T follicular helper cell (primary cell): ENCODE data around the gene RTN4RL2.
A peak's percentile ranks its signal among the peaks of the same experiment; 100 is the strongest.
"Not testable (repeated sequence)": the region's sequence is repeated elsewhere in the genome, so short reads cannot be mapped to it uniquely, and the experiment has no call there.

Experiments used
- DNase-seq: peaks from one replicate; pipeline ENCODE4 v3.0.0-alpha.2; 2020; ENCODE audit warnings: low read depth

RTN4RL2 gene

GRCh38 chr11:57432714-57433163, 27.6 kb upstream of the RTN4RL2 start:
- DNase-seq, result no peak

- DNase-seq, result no peak
Measured at GRCh38 chr11:57434640-57435546, 25.4 kb upstream of the RTN4RL2 start.

GRCh38 chr11:57436031-57436430, 24.3 kb upstream of the RTN4RL2 start:
- DNase-seq, result no peak

- DNase-seq, result no peak
Measured at GRCh38 chr11:57438345-57439285, 21.7 kb upstream of the RTN4RL2 start.

- DNase-seq, result no peak
Measured at GRCh38 chr11:57439786-57440185, 20.5 kb upstream of the RTN4RL2 start.

- no peak for DNase-seq
Measured at GRCh38 chr11:57440744-57441414, 19.4 kb upstream of the RTN4RL2 start.

GRCh38 chr11:57444362-57445121, 15.8 kb upstream of the RTN4RL2 start:
- no peak for DNase-seq

- DNase-seq, result not testable (repeated sequence)
Measured at GRCh38 chr11:57445122-57445394, 15.3 kb upstream of the RTN4RL2 start.

GRCh38 chr11:57446055-57446454, 14.3 kb upstream of the RTN4RL2 start:
- DNase-seq, result no peak

GRCh38 chr11:57453543-57454177, 6.7 kb upstream of the RTN4RL2 start:
- DNase-seq, result no peak

GRCh38 chr11:57456960-57457642, 3.2 kb upstream of the RTN4RL2 start:
- peak; percentile 52 for DNase-seq

GRCh38 chr11:57457643-57458023, 2.7 kb upstream of the RTN4RL2 start:
- no peak for DNase-seq

GRCh38 chr11:57458060-57458409, 2.3 kb upstream of the RTN4RL2 start:
- no peak for DNase-seq

- no peak for DNase-seq
Measured at GRCh38 chr11:57458410-57459163, 1.7 kb upstream of the RTN4RL2 start.

GRCh38 chr11:57459164-57460021, 935 bp upstream of the RTN4RL2 start:
- DNase-seq, result no peak

GRCh38 chr11:57460758-57461749, 726 bp downstream of the RTN4RL2 start:
- no peak for DNase-seq

GRCh38 chr11:57461841-57462489, 1.6 kb downstream of the RTN4RL2 start:
- no peak for DNase-seq
